ENCODE data around the gene GPSM1. TPM values are rescaled to one million over a fixed set of nuclear protein-coding genes. Genes with fewer than 3 reads are reported as not detected.

GPSM1 gene, protein sequence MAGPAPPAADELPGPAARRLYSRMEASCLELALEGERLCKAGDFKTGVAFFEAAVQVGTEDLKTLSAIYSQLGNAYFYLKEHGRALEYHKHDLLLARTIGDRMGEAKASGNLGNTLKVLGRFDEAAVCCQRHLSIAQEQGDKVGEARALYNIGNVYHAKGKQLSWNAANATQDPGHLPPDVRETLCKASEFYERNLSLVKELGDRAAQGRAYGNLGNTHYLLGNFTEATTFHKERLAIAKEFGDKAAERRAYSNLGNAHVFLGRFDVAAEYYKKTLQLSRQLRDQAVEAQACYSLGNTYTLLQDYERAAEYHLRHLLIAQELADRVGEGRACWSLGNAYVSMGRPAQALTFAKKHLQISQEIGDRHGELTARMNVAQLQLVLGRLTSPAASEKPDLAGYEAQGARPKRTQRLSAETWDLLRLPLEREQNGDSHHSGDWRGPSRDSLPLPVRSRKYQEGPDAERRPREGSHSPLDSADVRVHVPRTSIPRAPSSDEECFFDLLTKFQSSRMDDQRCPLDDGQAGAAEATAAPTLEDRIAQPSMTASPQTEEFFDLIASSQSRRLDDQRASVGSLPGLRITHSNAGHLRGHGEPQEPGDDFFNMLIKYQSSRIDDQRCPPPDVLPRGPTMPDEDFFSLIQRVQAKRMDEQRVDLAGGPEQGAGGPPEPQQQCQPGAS
- total RNA-seq = 69.0 TPM
- long read RNA-seq, transcript GPSM1-203 (4 exons, 1,111 nt) = minor isoform, 7 of 161 reads
- long read RNA-seq, transcript GPSM1-204 (4 exons, 2,057 nt) = major isoform, 42 of 161 reads
- long read RNA-seq, transcript GPSM1-205 (14 exons, 3,633 nt) = minor isoform, 34 of 161 reads
- long read RNA-seq, partial matches to known transcripts = 51 of 161 reads
- long read RNA-seq, other reads (novel, unspliced or antisense) = 24 of 161 reads

DNA sequence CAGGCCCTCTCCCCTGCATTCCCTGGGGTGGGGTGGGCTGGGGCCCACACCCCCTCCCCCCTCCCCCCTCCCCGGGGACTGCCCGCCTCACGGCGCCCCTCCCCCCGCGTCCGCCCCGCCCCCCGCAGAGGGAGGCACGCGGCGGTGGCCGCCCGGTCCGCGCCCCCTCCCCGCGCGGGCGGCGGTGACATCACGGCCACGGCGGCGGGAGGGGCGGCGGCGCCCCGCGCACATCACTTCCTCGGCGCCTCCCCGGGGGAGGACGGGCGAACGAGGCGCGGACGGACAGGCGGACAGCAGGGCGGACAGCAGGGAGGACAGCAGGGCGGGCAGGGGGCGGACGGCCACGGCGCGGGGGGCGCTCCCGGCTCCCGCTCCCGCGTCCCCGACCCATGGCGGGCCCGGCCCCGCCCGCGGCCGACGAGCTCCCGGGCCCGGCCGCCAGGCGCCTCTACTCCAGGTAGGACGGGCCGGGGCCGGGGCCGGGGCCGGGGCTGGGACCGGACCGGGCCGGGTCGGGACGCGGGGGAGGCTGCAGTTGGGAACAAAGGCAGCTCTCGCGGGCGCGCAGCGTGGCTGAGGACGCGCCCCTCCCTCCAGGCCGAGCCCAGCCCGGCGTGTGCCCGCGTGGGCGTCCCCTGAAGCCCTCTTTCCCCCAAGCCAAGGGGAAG is at the start of gene GPSM1:
Gene GPSM1, plus strand, starts transcription at position 236 of the 671 bp plus-strand sequence. Its CDS starts 157 bp downstream, at position 393.
- intact Hi-C loops (cut with micrococcal nuclease) = no loop called here
- TF ChIP-seq, protein P1, sequence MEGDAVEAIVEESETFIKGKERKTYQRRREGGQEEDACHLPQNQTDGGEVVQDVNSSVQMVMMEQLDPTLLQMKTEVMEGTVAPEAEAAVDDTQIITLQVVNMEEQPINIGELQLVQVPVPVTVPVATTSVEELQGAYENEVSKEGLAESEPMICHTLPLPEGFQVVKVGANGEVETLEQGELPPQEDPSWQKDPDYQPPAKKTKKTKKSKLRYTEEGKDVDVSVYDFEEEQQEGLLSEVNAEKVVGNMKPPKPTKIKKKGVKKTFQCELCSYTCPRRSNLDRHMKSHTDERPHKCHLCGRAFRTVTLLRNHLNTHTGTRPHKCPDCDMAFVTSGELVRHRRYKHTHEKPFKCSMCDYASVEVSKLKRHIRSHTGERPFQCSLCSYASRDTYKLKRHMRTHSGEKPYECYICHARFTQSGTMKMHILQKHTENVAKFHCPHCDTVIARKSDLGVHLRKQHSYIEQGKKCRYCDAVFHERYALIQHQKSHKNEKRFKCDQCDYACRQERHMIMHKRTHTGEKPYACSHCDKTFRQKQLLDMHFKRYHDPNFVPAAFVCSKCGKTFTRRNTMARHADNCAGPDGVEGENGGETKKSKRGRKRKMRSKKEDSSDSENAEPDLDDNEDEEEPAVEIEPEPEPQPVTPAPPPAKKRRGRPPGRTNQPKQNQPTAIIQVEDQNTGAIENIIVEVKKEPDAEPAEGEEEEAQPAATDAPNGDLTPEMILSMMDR (IDR thresholded peaks at IDR 0.05; ENCODE audit: borderline replicate concordance) = no peak
- DNase-seq = peak; percentile 70
- Histone ChIP-seq H3K27me3 (ENCODE audit: low read depth) (no peaks in the 10 kb centered on the region), H3K9me3 (replicated peaks) (no peaks in the 10 kb centered on the region), H3K36me3 (no peaks in the 10 kb centered on the region), H3K4me1 (peaks cover 62% of the 10 kb centered on the region), H3K27ac (replicated peaks) (peak within 1 kb of the TSS; percentile 81), H3K4me3 (peak within 1 kb of the TSS; percentile 87)

DNA sequence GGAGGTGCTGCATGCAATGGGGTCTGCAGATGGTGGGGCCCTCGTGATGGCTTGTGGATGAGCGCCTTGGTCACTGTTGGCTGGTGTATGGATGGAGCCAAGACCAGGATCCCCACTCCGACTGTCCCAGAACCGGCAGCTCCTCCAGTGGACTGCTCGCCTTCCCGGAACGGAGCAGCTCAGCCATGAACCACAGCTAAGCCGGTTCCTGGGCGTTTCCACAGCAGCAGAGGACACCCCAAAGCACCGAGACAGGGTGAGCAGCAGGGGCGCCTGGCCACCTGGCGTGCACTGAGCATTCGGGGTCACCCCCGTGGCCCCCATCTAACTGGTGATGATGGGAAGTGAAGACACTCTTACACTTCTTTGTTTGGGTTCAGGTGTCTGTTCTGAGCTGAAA is 49.6 kb upstream of the GPSM1 start:
- Histone ChIP-seq H3K9me3 (replicated peaks) (no peaks in the 10 kb centered on the region), H3K27ac (replicated peaks) (no peak overlapping the region), H3K4me1 (no peaks in the 10 kb centered on the region), H3K27me3 (ENCODE audit: low read depth) (peaks cover 82% of the 10 kb centered on the region), H3K4me3 (no peak overlapping the region), H3K36me3 (no peaks in the 10 kb centered on the region)
- intact Hi-C loops (cut with micrococcal nuclease) = no loop called here
- TF ChIP-seq, protein P1 (IDR thresholded peaks at IDR 0.05; ENCODE audit: borderline replicate concordance) = no peak
- DNase-seq = no peak

DNA sequence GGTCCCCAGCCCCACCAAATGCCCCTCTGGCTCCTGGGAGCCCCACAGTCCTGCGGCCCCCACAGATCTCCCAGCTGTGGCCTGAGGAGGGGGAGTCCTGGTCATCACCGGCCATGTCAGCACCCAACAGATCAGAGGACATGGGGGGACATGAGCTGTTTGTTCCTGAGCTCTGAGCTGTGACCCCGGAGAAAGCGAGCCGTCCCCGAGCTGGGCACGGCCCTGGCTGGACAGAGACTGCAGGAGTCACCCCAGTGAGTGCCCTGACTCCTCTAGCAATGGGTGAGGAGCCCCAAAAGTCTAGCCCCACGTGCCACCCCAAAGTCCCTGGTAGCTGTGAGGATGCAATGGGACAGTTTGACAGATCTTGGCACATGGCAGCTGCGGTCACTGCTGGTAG is 49.1 kb upstream of the GPSM1 start:
- TF ChIP-seq, protein P1 (IDR thresholded peaks at IDR 0.05; ENCODE audit: borderline replicate concordance) = no peak
- no peaks in the 10 kb centered on the region for H3K9me3 ChIP-seq (replicated peaks)
- H3K36me3 ChIP-seq = no peaks in the 10 kb centered on the region
- H3K4me3 ChIP-seq = no peak overlapping the region
- peaks cover 84% of the 10 kb centered on the region for H3K27me3 ChIP-seq (ENCODE audit: low read depth)
- no peak for DNase-seq
- no peak overlapping the region for H3K27ac ChIP-seq (replicated peaks)
- peaks cover 2% of the 10 kb centered on the region for H3K4me1 ChIP-seq
- intact Hi-C loops (cut with micrococcal nuclease) = no loop called here

DNA sequence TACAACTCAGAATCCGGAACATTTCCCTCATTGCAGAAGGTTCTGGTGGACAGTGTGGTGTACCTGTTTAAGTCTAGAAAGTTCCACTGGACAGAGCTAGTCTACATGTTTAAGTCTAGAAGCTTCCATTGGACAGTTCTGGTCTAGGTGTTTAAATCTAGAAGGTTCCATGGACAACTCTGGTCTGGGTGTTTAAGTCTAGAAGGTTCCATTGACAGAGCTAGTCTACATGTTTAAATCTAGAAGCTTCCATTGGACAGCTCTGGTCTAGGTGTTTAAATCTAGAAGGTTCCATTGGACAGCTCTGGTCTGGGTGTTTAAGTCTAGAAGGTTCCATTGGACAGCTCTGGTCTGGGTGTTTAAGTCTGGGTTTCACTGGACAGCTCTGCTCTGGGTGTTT is 48.4 kb upstream of the GPSM1 start:
- Histone ChIP-seq H3K4me1 (peaks cover 8% of the 10 kb centered on the region), H3K27ac (replicated peaks) (no peak overlapping the region), H3K27me3 (ENCODE audit: low read depth) (peaks cover 87% of the 10 kb centered on the region), H3K9me3 (replicated peaks) (no peaks in the 10 kb centered on the region), H3K36me3 (no peaks in the 10 kb centered on the region), H3K4me3 (no peak overlapping the region)
- TF ChIP-seq, protein P1 (IDR thresholded peaks at IDR 0.05; ENCODE audit: borderline replicate concordance) = no peak
- intact Hi-C loops (cut with micrococcal nuclease) = no loop called here
- no peak for DNase-seq

DNA sequence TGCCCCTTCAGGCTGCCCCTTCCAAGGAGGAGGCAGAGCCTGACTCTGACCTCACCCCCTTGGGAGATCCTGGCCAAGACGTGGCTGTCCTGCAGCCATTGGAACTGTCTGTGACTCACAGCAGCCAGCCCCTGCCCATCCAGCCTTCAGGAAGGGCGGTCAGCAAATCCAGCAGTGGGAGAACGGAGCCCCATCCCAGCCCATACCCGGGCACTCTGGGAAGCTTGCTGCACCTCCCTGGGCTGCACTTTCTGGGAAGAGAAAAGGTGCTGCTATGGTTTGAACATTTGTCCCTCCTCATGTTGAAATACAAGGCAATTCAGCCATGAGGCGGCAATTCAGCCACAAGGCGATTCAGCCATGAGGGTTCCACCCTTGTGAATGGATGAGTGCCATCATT is 47.9 kb upstream of the GPSM1 start:
- TF ChIP-seq, protein P1 (IDR thresholded peaks at IDR 0.05; ENCODE audit: borderline replicate concordance) = no peak
- Histone ChIP-seq H3K27me3 (ENCODE audit: low read depth) (peaks cover 87% of the 10 kb centered on the region), H3K9me3 (replicated peaks) (no peaks in the 10 kb centered on the region), H3K36me3 (no peaks in the 10 kb centered on the region), H3K4me3 (no peak overlapping the region), H3K4me1 (peaks cover 8% of the 10 kb centered on the region), H3K27ac (replicated peaks) (no peak overlapping the region)
- no peak for DNase-seq
- intact Hi-C loops (cut with micrococcal nuclease) = no loop called here

Measured in left ventricle myocardium inferior (tissue), 1 donor.